Hematopoietic multipotent progenitor cell (in vitro differentiated cells): ENCODE measurements around the gene PTGES3. TPM values are rescaled to one million over a fixed set of nuclear protein-coding genes. Genes with fewer than 3 reads are reported as not detected.
"Not testable (repeated sequence)": the region's sequence is repeated elsewhere in the genome, so short reads cannot be mapped to it uniquely, and the experiment has no call there.

Source experiments
- DNase-seq, 3 donors: peaks; one replicate each; pipeline ENCODE4 v3.0.0-alpha.2; 2011 to 2015; ENCODE audit warnings: low read depth in 2 of 3, low spot score in 2 of 3
- total RNA-seq: library from RNA; depleted of rRNA; stranded (reverse); fragments of >200 nt; gene quantifications from one replicate; pipeline ENCODE4 v1.2.3, GENCODE V29; 2012

Gene PTGES3
- total RNA-seq: 42.3 TPM

- peak; percentile 97 to 98 (median 98) for DNase-seq
These were observed at the start of gene PTGES3 for GRCh38 chr12:56688129-56688845. Gene PTGES3, minus strand, starts transcription at chr12:56688284. Its CDS starts 285 bp downstream, at chr12:56687999.

DNA sequence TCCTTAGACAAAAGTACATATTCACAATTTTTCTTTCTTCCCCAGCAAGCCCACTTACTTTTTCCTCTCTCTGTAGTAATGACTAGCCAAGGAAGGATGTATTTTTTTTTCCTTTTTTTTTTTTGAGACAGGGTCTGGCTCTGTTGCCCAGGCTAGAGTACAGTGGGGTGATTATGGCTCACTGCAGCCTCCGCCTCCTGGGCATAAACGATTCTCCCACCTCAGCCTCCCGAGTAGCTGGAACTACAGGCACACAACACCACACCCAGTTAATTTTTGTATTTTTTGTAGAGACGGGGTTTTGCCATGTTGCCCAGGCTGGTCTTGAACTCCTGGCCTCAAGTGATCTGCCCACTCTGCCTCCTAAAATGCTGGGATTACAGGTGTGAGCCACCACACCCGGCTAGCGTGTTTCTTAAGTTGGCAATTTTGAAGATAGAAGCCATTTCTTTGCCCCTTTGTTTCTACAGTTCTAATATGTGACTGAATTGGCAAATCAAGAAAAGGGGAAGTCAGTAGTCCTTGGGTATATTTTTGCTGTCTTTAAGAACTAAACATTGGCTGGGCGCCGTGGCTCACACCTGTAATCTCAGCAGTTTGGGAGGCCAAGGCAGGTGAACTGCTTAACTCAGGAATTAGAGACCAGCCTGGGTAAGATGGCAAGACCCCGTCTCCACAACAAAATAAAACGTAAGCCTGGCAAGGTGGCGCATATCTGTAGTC, 40.2 kb upstream of the PTGES3 start:
- no peak for DNase-seq

GRCh38 chr12:56726196-56726675, 38.2 kb upstream of the PTGES3 start:
- not testable (repeated sequence) for DNase-seq

GRCh38 chr12:56725723-56726102, 37.6 kb upstream of the PTGES3 start:
- DNase-seq: no peak

DNA sequence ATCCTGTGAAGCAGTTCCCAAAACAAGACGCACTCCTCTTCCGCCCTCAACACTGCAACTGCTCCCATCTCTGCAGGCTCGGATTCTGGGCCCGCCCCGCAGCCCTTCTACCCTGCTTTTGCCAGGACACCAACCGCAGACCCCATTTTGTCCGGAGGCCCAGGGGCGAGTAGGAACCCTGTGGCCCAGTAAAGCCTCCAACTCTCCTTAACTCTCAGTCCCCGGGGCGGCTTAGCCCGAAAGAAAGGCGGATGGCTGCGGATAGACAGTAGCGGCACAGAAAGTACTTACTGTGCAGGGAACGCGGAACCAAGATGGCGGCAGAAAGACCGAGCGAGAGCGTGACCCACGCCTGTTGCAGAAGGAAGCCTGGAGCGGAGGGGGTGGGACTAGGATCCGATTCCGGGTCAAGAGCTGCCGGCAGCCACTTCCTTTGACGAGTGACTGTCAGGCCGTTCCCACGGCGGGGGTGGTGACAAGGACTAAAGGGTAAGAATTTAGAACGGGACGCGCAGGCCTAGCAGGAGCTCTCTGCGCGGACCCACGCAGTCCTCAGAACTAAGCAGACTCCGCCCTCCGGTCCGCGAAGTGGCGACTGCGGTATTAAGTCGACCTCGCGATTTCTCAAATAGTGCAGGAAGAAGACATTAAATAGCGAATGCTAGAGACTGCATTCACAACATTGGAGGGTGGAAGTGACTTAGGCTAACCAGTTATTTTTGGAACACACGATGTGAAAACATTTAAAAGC, 37.1 kb upstream of the PTGES3 start, which contains the start of gene NACA:
NACA (minus strand) TSS at position 328 of the 751 bp plus-strand sequence. CDS start 778 bp downstream, outside the sequence.
- peak; percentile 88 to 99 (median 99) for DNase-seq

DNA sequence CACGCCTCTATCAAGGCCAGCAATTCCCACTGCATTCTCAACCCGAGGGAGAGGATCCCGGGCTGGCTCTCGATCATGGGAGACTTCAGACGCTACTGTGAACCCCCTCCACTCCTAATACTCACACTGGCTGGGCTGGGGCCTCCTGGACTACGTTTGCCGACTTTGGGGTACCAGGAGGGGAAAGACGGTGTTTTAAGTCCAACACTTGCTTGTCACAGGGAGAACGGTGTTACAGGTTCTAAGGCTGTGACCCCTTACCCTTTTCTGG, 36.6 kb upstream of the PTGES3 start:
- no peak for DNase-seq

- DNase-seq: peak in 1 of 3 donors; percentile 32
These were observed 36.0 kb upstream of the PTGES3 start for GRCh38 chr12:56723889-56724700.

DNA sequence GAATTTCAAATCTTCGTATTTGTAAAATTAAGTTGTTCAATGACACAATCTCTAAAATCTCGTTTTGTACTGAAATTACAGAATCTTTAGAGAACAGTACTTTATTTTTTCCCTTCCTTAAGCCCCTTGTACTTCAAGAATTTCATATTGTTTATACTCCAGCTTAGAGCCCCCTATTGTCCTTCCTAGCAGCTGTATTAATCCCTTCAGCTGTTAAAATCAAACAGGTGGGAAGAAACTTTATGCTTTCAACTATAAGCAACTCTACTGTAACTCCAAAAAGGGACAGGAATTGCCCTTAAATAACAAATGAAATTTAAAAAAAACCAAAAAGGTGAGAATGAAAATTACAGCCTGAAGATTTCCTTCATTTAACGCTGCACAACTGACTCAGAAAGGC, 35.3 kb upstream of the PTGES3 start:
- no peak for DNase-seq

GRCh38 chr12:56722832-56723231, 34.7 kb upstream of the PTGES3 start:
- no peak for DNase-seq

DNA sequence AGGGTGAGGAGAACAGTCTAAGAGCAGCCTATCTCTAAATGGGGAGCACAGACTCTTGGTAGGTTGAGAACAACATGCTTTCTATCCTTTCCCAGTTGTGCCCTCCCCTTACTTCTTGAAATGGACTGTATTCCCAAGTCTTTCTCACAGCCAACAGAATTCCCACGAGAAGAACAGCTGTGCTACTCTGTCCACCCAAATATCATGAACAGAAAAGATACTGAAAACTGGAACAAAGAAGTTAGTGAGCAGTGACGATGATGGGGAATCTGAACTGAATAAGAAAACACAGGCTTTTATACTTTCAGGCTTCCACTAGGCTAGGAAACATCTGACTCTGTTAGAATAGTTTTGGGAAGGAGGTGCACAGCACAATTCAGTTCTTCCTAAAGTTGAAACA, 33.6 kb upstream of the PTGES3 start:
- no peak for DNase-seq

GRCh38 chr12:56721216-56721615, 33.1 kb upstream of the PTGES3 start:
- no peak for DNase-seq

- peak in 2 of 3 donors; percentile 16 to 39 for DNase-seq
These were observed 32.7 kb upstream of the PTGES3 start for GRCh38 chr12:56720731-56721151.

DNA sequence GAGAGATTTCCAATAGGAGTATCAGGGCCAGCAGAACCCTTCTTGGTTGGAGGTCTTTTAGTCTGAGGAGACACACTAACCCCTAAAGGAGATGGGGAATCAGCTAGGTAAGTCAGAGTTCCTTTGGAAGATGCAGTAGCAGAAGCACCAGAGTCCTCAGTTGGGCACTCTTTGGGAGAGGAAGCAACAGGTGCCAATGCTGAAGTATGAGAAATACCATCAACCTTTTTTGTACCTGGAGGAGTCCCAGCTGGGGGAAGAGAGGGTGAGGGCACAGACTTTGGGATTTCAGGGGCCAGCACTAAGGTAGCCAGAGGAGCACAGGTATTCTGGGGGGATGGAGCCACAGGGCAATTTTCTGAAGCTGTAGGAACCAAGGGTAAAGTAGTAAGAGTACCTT, 31.0 kb upstream of the PTGES3 start:
- no peak for DNase-seq

- no peak for DNase-seq
These were observed 30.6 kb upstream of the PTGES3 start for GRCh38 chr12:56718636-56719035.

DNA sequence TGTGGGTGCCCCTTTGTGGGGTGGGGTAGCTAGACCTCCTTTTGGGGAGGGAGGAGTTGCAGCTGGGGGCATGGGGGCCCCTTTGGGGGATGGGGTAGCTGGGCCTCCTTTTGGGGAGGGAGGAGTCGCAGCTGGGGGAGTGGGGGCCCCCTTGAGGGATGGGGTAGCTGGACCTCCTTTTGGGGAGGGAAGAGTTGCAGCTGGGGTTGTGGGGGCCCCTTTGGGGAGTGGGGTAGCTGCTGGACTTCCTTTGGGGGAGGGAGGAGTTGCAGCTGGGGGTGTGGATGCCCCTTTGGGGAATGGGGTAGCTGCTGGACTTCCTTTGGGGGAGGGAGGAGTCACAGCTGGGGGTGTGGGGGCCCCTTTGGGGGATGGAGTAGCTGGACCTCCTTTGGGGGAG, 30.1 kb upstream of the PTGES3 start:
- no peak for DNase-seq

- no peak for DNase-seq
These were observed 29.1 kb upstream of the PTGES3 start for GRCh38 chr12:56716933-56717880.

GRCh38 chr12:56716458-56716857, 28.4 kb upstream of the PTGES3 start:
- DNase-seq: no peak

GRCh38 chr12:56715798-56716197, 27.7 kb upstream of the PTGES3 start:
- DNase-seq: no peak

GRCh38 chr12:56714431-56714929, 26.4 kb upstream of the PTGES3 start:
- no peak for DNase-seq
